Thymus (tissue), 11 donors: ENCODE results near the gene ATG4B. TPM values are rescaled to one million over a fixed set of nuclear protein-coding genes. Genes with fewer than 3 reads are reported as not detected.

Source experiments
- DNase-seq, 9 donors: peaks; one replicate each; pipeline ENCODE4 v3.0.0-alpha.2; 2013; ENCODE audit warnings: low spot score in 9 of 9, low read depth in 6 of 9, missing footprints in 1 of 9
- H3K27ac ChIP-seq, 2 donors: one replicate each; pipeline ENCODE4 v1.5.1; 2013; ENCODE audit warnings: control low read depth in 1 of 2, low read depth in 1 of 2, low read length in 1 of 2, mild to moderate bottlenecking in 1 of 2, moderate library complexity in 1 of 2
- H3K27me3 ChIP-seq, 2 donors: one replicate each; pipeline ENCODE4 v1.5.1; 2013; ENCODE audit warnings: low read length in 1 of 2; ENCODE audit not compliant: control insufficient read depth in 2 of 2, insufficient read depth in 1 of 2
- H3K36me3 ChIP-seq, 2 donors: one replicate each; pipeline ENCODE4 v1.5.1; 2013; ENCODE audit warnings: low read length in 1 of 2, mild to moderate bottlenecking in 1 of 2, moderate library complexity in 1 of 2; ENCODE audit not compliant: control insufficient read depth in 2 of 2, insufficient read depth in 2 of 2
- H3K4me1 ChIP-seq, 2 donors: one replicate each; pipeline ENCODE4 v1.5.1; 2013; ENCODE audit warnings: low read length in 2 of 2; ENCODE audit not compliant: control insufficient read depth in 2 of 2, insufficient read depth in 2 of 2
- H3K4me3 ChIP-seq, 2 donors: one replicate each; pipeline ENCODE4 v1.5.1; 2013; ENCODE audit warnings: low read length in 2 of 2, control low read depth in 1 of 2, mild to moderate bottlenecking in 1 of 2
- H3K9me3 ChIP-seq, 2 donors: one replicate each; pipeline ENCODE4 v1.5.1; 2013; ENCODE audit warnings: low read length in 1 of 2, mild to moderate bottlenecking in 1 of 2; ENCODE audit not compliant: control insufficient read depth in 2 of 2, insufficient read depth in 1 of 2
- WGBS: extraction: QIAGEN DNeasy Blood & Tissue Kit; methylation state at CpG from one replicate; pipeline ENCODE4 v1.1.7; 2013; 5-methylcytosine and 5-hydroxymethylcytosine counted together
- polyA plus RNA-seq: library from polyadenylated mRNA; stranded (reverse); fragments of 200-250 nt; gene quantifications from one replicate; pipeline ENCODE4 v1.2.3, GENCODE V29; 2013
- total RNA-seq: library from RNA; stranded (reverse); fragments of 120-200 nt; gene quantifications from one replicate; pipeline ENCODE4 v1.2.4, GENCODE V29; 2013
- donor health status: healthy.

ATG4B gene
- total and polyA plus RNA-seq, 2 donors = 30.9 to 68.0 TPM

GRCh38 chr2:241702155-241703031 lies 64.9 kb downstream of the ATG4B start:
- Histone ChIP-seq H3K27me3 (no peaks in the 10 kb centered on the region), H3K9me3 (peaks cover 8 to 19% of the 10 kb centered on the region in 2 donors), H3K4me3 (peak overlapping the region; percentile 67 to 98), H3K27ac (peak overlapping the region; percentile 17 to 93), H3K36me3 (peaks cover 25 to 27% of the 10 kb centered on the region in 2 donors), H3K4me1 (peaks cover 8 to 20% of the 10 kb centered on the region in 2 donors)
- peak; percentile 67 to 94 (median 81) for DNase-seq
- WGBS = 2% methylated on average over 98 of the region's 98 CpGs

GRCh38 chr2:241703032-241703604 lies 65.6 kb downstream of the ATG4B start:
- Histone ChIP-seq H3K36me3 (peaks cover 31 to 32% of the 10 kb centered on the region in 2 donors), H3K27ac (peak overlapping the region; percentile 17 to 52), H3K27me3 (no peaks in the 10 kb centered on the region), H3K4me3 (peak overlapping the region; percentile 67 to 98), H3K9me3 (peaks cover 8 to 21% of the 10 kb centered on the region in 2 donors), H3K4me1 (peaks cover 8 to 20% of the 10 kb centered on the region in 2 donors)
- WGBS = 57% methylated on average over 11 of the region's 11 CpGs
- DNase-seq = no peak

- peaks cover 59% of the 10 kb centered on the region in 2 donors for H3K36me3 ChIP-seq
- H3K27ac ChIP-seq = no peak overlapping the region
- peaks cover 8 to 12% of the 10 kb centered on the region in 2 donors for H3K4me1 ChIP-seq
- H3K9me3 ChIP-seq = peaks cover 9 to 21% of the 10 kb centered on the region in 2 donors
- H3K27me3 ChIP-seq = no peaks in the 10 kb centered on the region
- WGBS = 97% methylated on average over 6 of the region's 6 CpGs
- H3K4me3 ChIP-seq = no peak overlapping the region
- no peak for DNase-seq
Observed at GRCh38 chr2:241706537-241706936, 69.0 kb downstream of the ATG4B start.

DNA sequence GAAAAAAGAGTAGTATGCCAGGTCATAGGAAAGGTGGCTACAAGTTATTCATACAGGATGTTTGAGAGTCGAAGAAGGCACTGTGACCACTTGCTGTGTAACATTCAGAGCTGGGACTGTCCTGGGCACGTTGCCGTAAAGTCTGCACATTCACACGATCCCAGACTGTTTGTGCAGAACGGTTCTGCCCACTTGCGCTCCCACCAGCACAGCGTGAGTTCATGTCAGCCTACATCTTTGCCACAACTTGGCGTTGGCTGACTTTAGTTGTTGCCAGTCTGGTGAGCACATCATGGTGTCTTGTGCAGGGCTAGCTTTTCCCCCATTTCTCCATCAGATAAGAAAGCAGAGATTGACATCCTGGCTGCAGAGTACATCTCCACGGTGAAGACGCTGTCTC lies 71.4 kb downstream of the ATG4B start:
- Histone ChIP-seq H3K27me3 (no peaks in the 10 kb centered on the region), H3K27ac (no peak overlapping the region), H3K36me3 (peaks cover 75 to 77% of the 10 kb centered on the region in 2 donors), H3K9me3 (peaks cover 9 to 21% of the 10 kb centered on the region in 2 donors), H3K4me1 (no peaks in the 10 kb centered on the region), H3K4me3 (no peak overlapping the region)
- no peak for DNase-seq
- 92% methylated on average over 10 of the region's 10 CpGs for WGBS

- no peaks in the 10 kb centered on the region for H3K4me1 ChIP-seq
- DNase-seq = no peak
- 98% methylated on average over 16 of the region's 16 CpGs for WGBS
- H3K9me3 ChIP-seq = peaks cover 26 to 40% of the 10 kb centered on the region in 2 donors
- no peak overlapping the region for H3K4me3 ChIP-seq
- no peak overlapping the region for H3K27ac ChIP-seq
- H3K27me3 ChIP-seq = no peaks in the 10 kb centered on the region
- H3K36me3 ChIP-seq = peaks cover 69 to 76% of the 10 kb centered on the region in 2 donors
Observed at GRCh38 chr2:241719093-241719492, 81.6 kb downstream of the ATG4B start.

- H3K27me3 ChIP-seq = no peaks in the 10 kb centered on the region
- peaks cover 27 to 44% of the 10 kb centered on the region in 2 donors for H3K9me3 ChIP-seq
- peaks cover 71 to 82% of the 10 kb centered on the region in 2 donors for H3K36me3 ChIP-seq
- no peak overlapping the region for H3K27ac ChIP-seq
- no peaks in the 10 kb centered on the region for H3K4me1 ChIP-seq
- 99% methylated on average over 19 of the region's 19 CpGs for whole genome bisulfite sequencing
- no peak overlapping the region for H3K4me3 ChIP-seq
- no peak for DNase-seq
Observed at GRCh38 chr2:241720099-241720498, 82.6 kb downstream of the ATG4B start.

- Histone ChIP-seq H3K9me3 (peaks cover 27 to 44% of the 10 kb centered on the region in 2 donors), H3K4me1 (no peaks in the 10 kb centered on the region), H3K27me3 (no peaks in the 10 kb centered on the region), H3K27ac (no peak overlapping the region), H3K4me3 (no peak overlapping the region), H3K36me3 (peaks cover 72 to 85% of the 10 kb centered on the region in 2 donors)
- DNase-seq = no peak
- WGBS = 99% methylated on average over 15 of the region's 15 CpGs
Observed at GRCh38 chr2:241720560-241720959, 83.1 kb downstream of the ATG4B start.

DNA sequence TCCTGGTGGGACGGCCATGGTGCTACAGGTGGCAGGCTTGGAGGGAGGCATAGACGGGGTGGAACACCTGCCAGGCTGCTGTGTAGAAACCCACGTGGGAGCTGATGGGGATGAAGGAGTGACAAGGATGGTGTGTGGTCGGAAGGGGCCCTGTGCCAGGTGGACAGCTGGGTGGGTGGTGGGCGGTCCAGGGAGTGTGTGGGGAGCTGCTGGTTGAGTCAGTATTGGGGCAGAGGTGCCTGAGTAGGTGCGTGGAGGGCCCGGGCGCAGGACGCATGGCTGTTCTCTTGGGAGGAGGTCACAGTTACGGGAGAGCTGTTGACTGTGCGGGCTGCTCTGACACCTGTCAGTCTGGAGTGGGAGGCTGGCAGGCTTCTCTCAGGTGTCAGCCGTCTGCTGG lies 84.4 kb downstream of the ATG4B start:
- 98% methylated on average over 12 of the region's 12 CpGs for WGBS
- no peak for DNase-seq
- Histone ChIP-seq H3K27me3 (no peaks in the 10 kb centered on the region), H3K4me3 (no peak overlapping the region), H3K4me1 (no peaks in the 10 kb centered on the region), H3K36me3 (peaks cover 76 to 88% of the 10 kb centered on the region in 2 donors), H3K9me3 (peaks cover 27 to 44% of the 10 kb centered on the region in 2 donors), H3K27ac (no peak overlapping the region)

- H3K4me3 ChIP-seq = no peak overlapping the region
- H3K9me3 ChIP-seq = peaks cover 27 to 44% of the 10 kb centered on the region in 2 donors
- H3K27me3 ChIP-seq = no peaks in the 10 kb centered on the region
- WGBS = 96% methylated on average over 21 of the region's 21 CpGs
- no peak for DNase-seq
- H3K27ac ChIP-seq = no peak overlapping the region
- H3K4me1 ChIP-seq = no peaks in the 10 kb centered on the region
- H3K36me3 ChIP-seq = peaks cover 72 to 82% of the 10 kb centered on the region in 2 donors
Observed at GRCh38 chr2:241722896-241723454, 85.5 kb downstream of the ATG4B start.
